GM23338 (cell line): ENCODE results near the gene REL. TPM values are rescaled to one million over a fixed set of nuclear protein-coding genes. Genes with fewer than 3 reads are reported as not detected.
"Not testable (repeated sequence)": the region's sequence is repeated elsewhere in the genome, so short reads cannot be mapped to it uniquely, and the experiment has no call there.

Source experiments
- ATAC-seq: fragments of 200-7000 bp; cut with Tn5 transposase; 3 replicates; pipeline ENCODE4 v1.9.1; 2020
- DNase-seq: peaks from one replicate; pipeline ENCODE4 v3.0.0-alpha.2; 2015; ENCODE audit warnings: low spot score
- H2AFZ ChIP-seq: fragments of 200-600 bp; sonication (generic); 2 replicates; pipeline ENCODE4 v1.8.0; 2016; ENCODE audit warnings: antibody characterized with exemption, mild to moderate bottlenecking, moderate library complexity
- H3F3A ChIP-seq: fragments of 200-600 bp; sonication (generic); replicated peaks from 2 replicates; pipeline ENCODE4 v1.8.0; 2017; ENCODE audit warnings: antibody characterized with exemption, mixed run types, low read depth
- H3K27ac ChIP-seq: fragments of 200-600 bp; sonication (generic); 2 replicates; pipeline ENCODE4 v1.6.1; 2016; ENCODE audit warnings: low read depth
- H3K27me3 ChIP-seq: fragments of 200-600 bp; sonication (generic); 2 replicates; pipeline ENCODE4 v1.8.0; 2016; ENCODE audit warnings: mild to moderate bottlenecking, mixed run types, moderate library complexity; ENCODE audit not compliant: insufficient read depth
- H3K36me3 ChIP-seq: fragments of 200-600 bp; sonication (generic); 2 replicates; pipeline ENCODE4 v1.8.0; 2016; ENCODE audit warnings: mild to moderate bottlenecking; ENCODE audit not compliant: insufficient read depth
- H3K4me1 ChIP-seq: fragments of 200-600 bp; sonication (generic); 2 replicates; pipeline ENCODE4 v1.8.0; 2016; ENCODE audit warnings: mild to moderate bottlenecking, moderate library complexity; ENCODE audit not compliant: insufficient read depth
- H3K4me2 ChIP-seq: fragments of 200-600 bp; sonication (generic); 2 replicates; pipeline ENCODE4 v1.7.1; 2017; ENCODE audit warnings: mixed run types
- H3K4me3 ChIP-seq: fragments of 200-600 bp; sonication (generic); 2 replicates; pipeline ENCODE4 v1.6.1; 2016; ENCODE audit warnings: mixed run types
- H3K79me2 ChIP-seq: fragments of 200-600 bp; sonication (generic); replicated peaks from 2 replicates; pipeline ENCODE4 v1.8.0; 2017; ENCODE audit warnings: mild to moderate bottlenecking; ENCODE audit not compliant: insufficient read depth
- H3K9me2 ChIP-seq: fragments of 200-600 bp; sonication (generic); 2 replicates; pipeline ENCODE4 v1.8.0; 2017; ENCODE audit not compliant: insufficient read depth
- H4K20me1 ChIP-seq: fragments of 200-600 bp; sonication (generic); replicated peaks from 2 replicates; pipeline ENCODE4 v1.8.0; 2017; ENCODE audit warnings: mild to moderate bottlenecking; ENCODE audit not compliant: insufficient read depth
- H3K27ac Mint-ChIP-seq: 2 replicates; pipeline ENCODE4 v1.8.0; 2020; ENCODE audit warnings: inconsistent platforms, mild to moderate bottlenecking, moderate library complexity, mixed read lengths
- H3K27me3 Mint-ChIP-seq: 3 replicates; pipeline ENCODE4 v1.8.0; 2022; ENCODE audit warnings: low read depth, mild to moderate bottlenecking, moderate library complexity, mixed read lengths, inconsistent platforms; ENCODE audit not compliant: insufficient read depth, poor library complexity
- H3K36me3 Mint-ChIP-seq: 3 replicates; pipeline ENCODE4 v1.8.0; 2021; ENCODE audit warnings: low read depth, mild to moderate bottlenecking, inconsistent platforms, moderate library complexity, mixed read lengths
- H3K4me1 Mint-ChIP-seq: 3 replicates; pipeline ENCODE4 v1.8.0; 2020; ENCODE audit warnings: mild to moderate bottlenecking, inconsistent platforms, mixed read lengths
- H3K4me3 Mint-ChIP-seq: 3 replicates; pipeline ENCODE4 v1.8.0; 2021; ENCODE audit warnings: moderate library complexity, mild to moderate bottlenecking, inconsistent platforms, mixed read lengths
- H3K9me3 Mint-ChIP-seq: 3 replicates; pipeline ENCODE4 v1.8.0; 2020; ENCODE audit warnings: moderate library complexity, mild to moderate bottlenecking, inconsistent platforms, mixed read lengths
- CREB1 ChIP-seq: fragments of 250-450 bp; sonication (Bioruptor Pico); IDR thresholded peaks from 2 replicates; pipeline ENCODE4 v1.5.0; 2020; ENCODE audit warnings: low read depth, mild to moderate bottlenecking, moderate library complexity
- CTCF ChIP-seq, 2 experiments: fragments of 200-600 bp in 1 of 2; sonication (generic) in 1 of 2; conservative IDR thresholded peaks; 2 replicates each; pipeline versions ENCODE4 v1.5.1 to v1.6.1; 2016 to 2017; ENCODE audit warnings: antibody characterized with exemption in 2 of 2, low read depth in 2 of 2, mild to moderate bottlenecking in 2 of 2, moderate library complexity in 1 of 2
- EZH2 ChIP-seq: fragments of 200-600 bp; sonication (generic); IDR thresholded peaks from one replicate; pipeline ENCODE4 v1.8.0; 2017; ENCODE audit warnings: antibody characterized with exemption, mild to moderate bottlenecking, low read depth; ENCODE audit not compliant: unreplicated experiment
- EZH2phosphoT487 ChIP-seq: fragments of 200-600 bp; sonication (generic); IDR thresholded peaks from one replicate; pipeline ENCODE4 v1.8.1; 2018; ENCODE audit warnings: antibody characterized with exemption; ENCODE audit not compliant: unreplicated experiment
- JUNB ChIP-seq: IDR thresholded peaks from one replicate; pipeline ENCODE4 v1.6.1; 2016; ENCODE audit warnings: antibody characterized with exemption; ENCODE audit not compliant: unreplicated experiment
- NANOG ChIP-seq: IDR thresholded peaks from 2 replicates; pipeline ENCODE4 v1.6.1; 2016; ENCODE audit warnings: antibody characterized with exemption, borderline replicate concordance
- POLR2AphosphoS5 ChIP-seq: IDR thresholded peaks from 2 replicates; pipeline ENCODE4 v1.6.1; 2016; ENCODE audit warnings: antibody characterized with exemption, low read depth
- REST ChIP-seq: IDR thresholded peaks from one replicate; pipeline ENCODE4 v1.6.1; 2018; ENCODE audit warnings: antibody characterized with exemption; ENCODE audit not compliant: unreplicated experiment
- STAT1 ChIP-seq: IDR thresholded peaks from one replicate; pipeline ENCODE4 v1.6.1; 2016; ENCODE audit warnings: antibody characterized with exemption; ENCODE audit not compliant: unreplicated experiment
- ZNF114 ChIP-seq: fragments of 250-450 bp; sonication (Bioruptor Pico); IDR thresholded peaks from 2 replicates; pipeline ENCODE4 v1.5.0; 2020; ENCODE audit warnings: mild to moderate bottlenecking, moderate library complexity
- ZNF331 ChIP-seq: fragments of 250-450 bp; sonication (Bioruptor Pico); IDR thresholded peaks from 2 replicates; pipeline ENCODE4 v1.5.0; 2020; ENCODE audit warnings: low read depth, mild to moderate bottlenecking, moderate library complexity
- polyA plus RNA-seq: library from polyadenylated mRNA; unstranded; fragments of >200 nt; fragmentation: Nextera tagmentation; extraction: Ambion mirVana; gene quantifications from 2 replicates; pipeline ENCODE4 v1.2.1, GENCODE V29; 2016
- total RNA-seq: library from RNA; depleted of rRNA; stranded (reverse); fragments of >200 nt; shearing (Covaris generic); gene quantifications from 2 replicates; pipeline ENCODE4 v1.2.3, GENCODE V29; 2014
- TF ChIP-seq, protein P1 (sequence below): IDR thresholded peaks from 2 replicates; pipeline ENCODE4 v1.6.1; 2016; ENCODE audit warnings: antibody characterized with exemption

The REL gene
- total and polyA plus RNA-seq, 2 experiments from 2014 or later = 4.1 to 8.0 TPM

GRCh38 chr2:60932061-60932460 lies 50.7 kb downstream of the REL start:
- not testable (repeated sequence) for H3K9me2 ChIP-seq, ATAC-seq, H3F3A ChIP-seq, H3K27me3 ChIP-seq, H3K9me3 Mint-ChIP-seq, DNase-seq, H3K27ac ChIP-seq, H3K36me3 ChIP-seq, H3K4me3 Mint-ChIP-seq, H3K27me3 Mint-ChIP-seq, H4K20me1 ChIP-seq, H3K4me3 ChIP-seq, H3K4me2 ChIP-seq, H3K4me1 ChIP-seq, H3K27ac Mint-ChIP-seq, H3K4me1 Mint-ChIP-seq, H3K36me3 Mint-ChIP-seq, H2AFZ ChIP-seq, H3K79me2 ChIP-seq

DNA sequence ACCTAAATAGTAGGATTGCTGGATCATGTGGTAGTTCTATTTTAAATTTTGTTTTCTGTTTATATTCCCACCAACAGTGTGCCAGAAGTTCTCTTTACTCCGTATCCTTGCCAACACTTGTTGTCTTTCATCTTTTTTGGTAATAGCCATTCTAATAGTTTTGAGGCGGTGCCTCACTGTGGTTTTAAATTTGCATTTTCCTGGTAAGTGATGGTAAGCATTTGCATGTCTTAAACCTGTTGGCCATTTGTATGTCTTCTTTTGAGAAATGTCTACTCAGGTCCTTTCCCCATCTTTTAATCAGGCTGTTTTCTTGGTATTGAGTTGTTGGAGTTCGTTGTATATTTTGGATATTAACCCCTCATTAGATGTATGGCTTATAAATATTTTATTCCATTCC lies 51.6 kb downstream of the REL start:
- no peak overlapping the region for H2AFZ ChIP-seq
- H3K4me1 ChIP-seq = no peaks in the 10 kb centered on the region
- H3K27ac ChIP-seq = no peak overlapping the region
- no peak for DNase-seq
- no peaks in the 10 kb centered on the region for H3K36me3 ChIP-seq
- Mint-ChIP-seq H3K27ac (no peak overlapping the region), H3K27me3 (peaks cover 2% of the 10 kb centered on the region), H3K4me3 (no peak overlapping the region), H3K9me3 (peaks cover under 1% of the 10 kb centered on the region; the same call in 1 of the 3 replicates), H3K4me1 (no peaks in the 10 kb centered on the region), H3K36me3 (peaks cover 2% of the 10 kb centered on the region; the same call in 2 of the 3 replicates)
- H3K79me2 ChIP-seq = no peaks in the 10 kb centered on the region
- H3K4me2 ChIP-seq = no peak overlapping the region
- no peaks in the 10 kb centered on the region for H3K27me3 ChIP-seq
- H3F3A ChIP-seq = no peaks in the 10 kb centered on the region
- H3K9me2 ChIP-seq = no peaks in the 10 kb centered on the region
- H4K20me1 ChIP-seq = 0 out of 2 replicates have a peak, but pooled peaks cover 3% of the 10 kb centered on the region
- no peak for ATAC-seq
- TF ChIP-seq CTCF (conservative IDR thresholded peaks at IDR 0.05; ENCODE audit: low read depth in 2 of 2) (no peak), STAT1 (no peak), EZH2phosphoT487 (no peak), NANOG (no peak), CREB1 (CRISPR knock-in tag) (no peak), POLR2AphosphoS5 (no peak), EZH2 (no peak), ZNF114 (CRISPR knock-in tag) (no peak), REST (no peak), ZNF331 (CRISPR knock-in tag) (no peak), JUNB (no peak)
- TF ChIP-seq, protein P1, sequence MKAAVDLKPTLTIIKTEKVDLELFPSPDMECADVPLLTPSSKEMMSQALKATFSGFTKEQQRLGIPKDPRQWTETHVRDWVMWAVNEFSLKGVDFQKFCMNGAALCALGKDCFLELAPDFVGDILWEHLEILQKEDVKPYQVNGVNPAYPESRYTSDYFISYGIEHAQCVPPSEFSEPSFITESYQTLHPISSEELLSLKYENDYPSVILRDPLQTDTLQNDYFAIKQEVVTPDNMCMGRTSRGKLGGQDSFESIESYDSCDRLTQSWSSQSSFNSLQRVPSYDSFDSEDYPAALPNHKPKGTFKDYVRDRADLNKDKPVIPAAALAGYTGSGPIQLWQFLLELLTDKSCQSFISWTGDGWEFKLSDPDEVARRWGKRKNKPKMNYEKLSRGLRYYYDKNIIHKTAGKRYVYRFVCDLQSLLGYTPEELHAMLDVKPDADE = no peak
- no peak overlapping the region for H3K4me3 ChIP-seq
